Uterus (tissue), 2 donors: ENCODE results near the gene KCTD13.
"Not testable (repeated sequence)": the region's sequence is repeated elsewhere in the genome, so short reads cannot be mapped to it uniquely, and the experiment has no call there.

Source experiments
- POLR2A ChIP-seq, 2 donors: fragments of 450-650 bp; IDR thresholded peaks; one replicate each; pipeline ENCODE4 v1.6.1; 2016; ENCODE audit warnings: antibody characterized with exemption in 2 of 2, mild to moderate bottlenecking in 1 of 2, moderate library complexity in 1 of 2
- TF ChIP-seq, protein P1 (sequence below), 4 experiments: fragments of 200-600 bp in 2 of 4; fragments of 450-650 bp in 2 of 4; sonication (generic) in 2 of 4; IDR thresholded peaks; one replicate each; pipeline ENCODE4 v1.5.1; 2016 to 2019; ENCODE audit warnings: antibody characterized with exemption in 4 of 4, mild to moderate bottlenecking in 2 of 4, moderate library complexity in 1 of 4

DNA sequence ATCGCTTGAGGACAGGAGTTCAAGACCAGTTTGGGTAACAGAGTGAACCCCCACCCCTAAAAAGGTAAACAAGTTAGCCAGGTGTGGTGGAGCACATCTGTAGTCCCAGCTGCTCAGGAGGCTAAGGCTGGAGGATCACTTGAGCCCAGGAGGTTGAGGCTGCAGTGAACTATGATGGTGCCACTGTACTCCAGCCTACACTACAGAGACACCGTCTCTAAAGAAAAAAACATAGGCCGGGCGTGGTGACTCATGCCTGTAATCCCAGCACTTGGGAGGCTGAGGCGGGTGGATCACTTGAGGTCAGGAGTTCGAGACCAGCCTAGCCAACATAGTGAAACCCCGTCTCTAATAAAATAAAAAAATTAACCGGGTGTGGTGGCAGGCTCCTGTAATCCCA is 57.0 kb downstream of the KCTD13 start:
- not testable (repeated sequence) for TF ChIP-seq POLR2A (IDR thresholded peaks at IDR 0.05)
- TF ChIP-seq, protein P1, sequence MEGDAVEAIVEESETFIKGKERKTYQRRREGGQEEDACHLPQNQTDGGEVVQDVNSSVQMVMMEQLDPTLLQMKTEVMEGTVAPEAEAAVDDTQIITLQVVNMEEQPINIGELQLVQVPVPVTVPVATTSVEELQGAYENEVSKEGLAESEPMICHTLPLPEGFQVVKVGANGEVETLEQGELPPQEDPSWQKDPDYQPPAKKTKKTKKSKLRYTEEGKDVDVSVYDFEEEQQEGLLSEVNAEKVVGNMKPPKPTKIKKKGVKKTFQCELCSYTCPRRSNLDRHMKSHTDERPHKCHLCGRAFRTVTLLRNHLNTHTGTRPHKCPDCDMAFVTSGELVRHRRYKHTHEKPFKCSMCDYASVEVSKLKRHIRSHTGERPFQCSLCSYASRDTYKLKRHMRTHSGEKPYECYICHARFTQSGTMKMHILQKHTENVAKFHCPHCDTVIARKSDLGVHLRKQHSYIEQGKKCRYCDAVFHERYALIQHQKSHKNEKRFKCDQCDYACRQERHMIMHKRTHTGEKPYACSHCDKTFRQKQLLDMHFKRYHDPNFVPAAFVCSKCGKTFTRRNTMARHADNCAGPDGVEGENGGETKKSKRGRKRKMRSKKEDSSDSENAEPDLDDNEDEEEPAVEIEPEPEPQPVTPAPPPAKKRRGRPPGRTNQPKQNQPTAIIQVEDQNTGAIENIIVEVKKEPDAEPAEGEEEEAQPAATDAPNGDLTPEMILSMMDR (IDR thresholded peaks at IDR 0.05): not testable (repeated sequence)
